Ectodermal cell (in vitro differentiated cells): ENCODE data around the gene GOLGA1. TPM values are rescaled to one million over a fixed set of nuclear protein-coding genes. Genes with fewer than 3 reads are reported as not detected.
A peak's percentile ranks its signal among the peaks of the same experiment; 100 is the strongest.
"Not testable (repeated sequence)": the region's sequence is repeated elsewhere in the genome, so short reads cannot be mapped to it uniquely, and the experiment has no call there.

Experiments used
- H3K27ac ChIP-seq: 2 replicates; pipeline ENCODE4 v1.7.0; 2013; ENCODE audit warnings: mild to moderate bottlenecking, low read depth, low read length; ENCODE audit not compliant: insufficient read depth, poor library complexity, severe bottlenecking
- H3K27me3 ChIP-seq: 2 replicates; pipeline ENCODE4 v1.7.0; 2013; ENCODE audit warnings: mild to moderate bottlenecking, low read length; ENCODE audit not compliant: insufficient read depth, control insufficient read depth, poor library complexity, severe bottlenecking
- H3K36me3 ChIP-seq: one replicate; pipeline ENCODE4 v1.7.0; 2013; ENCODE audit warnings: low read length; ENCODE audit not compliant: control insufficient read depth, insufficient read depth
- H3K4me1 ChIP-seq: one replicate; pipeline ENCODE4 v1.7.0; 2013; ENCODE audit warnings: low read length; ENCODE audit not compliant: control insufficient read depth, insufficient read depth
- H3K4me3 ChIP-seq: 2 replicates; pipeline ENCODE4 v1.7.0; 2013; ENCODE audit warnings: low read depth, low read length, control low read depth; ENCODE audit not compliant: insufficient read depth
- H3K9me3 ChIP-seq: 2 replicates; pipeline ENCODE4 v1.7.0; 2013; ENCODE audit warnings: mild to moderate bottlenecking, low read length, moderate library complexity; ENCODE audit not compliant: control insufficient read depth
- WGBS, 2 experiments: methylation state at CpG; one replicate each; pipeline ENCODE4 v1.1.7; 2013; ENCODE audit warnings: missing lambda C conversion rate in 2 of 2; 5-methylcytosine and 5-hydroxymethylcytosine counted together
- polyA plus RNA-seq, 4 experiments: library from polyadenylated mRNA; stranded (reverse); fragments of 50-300 nt; gene quantifications; one replicate each; pipeline ENCODE4 v1.2.3, GENCODE V29; 2013

GOLGA1 gene, protein sequence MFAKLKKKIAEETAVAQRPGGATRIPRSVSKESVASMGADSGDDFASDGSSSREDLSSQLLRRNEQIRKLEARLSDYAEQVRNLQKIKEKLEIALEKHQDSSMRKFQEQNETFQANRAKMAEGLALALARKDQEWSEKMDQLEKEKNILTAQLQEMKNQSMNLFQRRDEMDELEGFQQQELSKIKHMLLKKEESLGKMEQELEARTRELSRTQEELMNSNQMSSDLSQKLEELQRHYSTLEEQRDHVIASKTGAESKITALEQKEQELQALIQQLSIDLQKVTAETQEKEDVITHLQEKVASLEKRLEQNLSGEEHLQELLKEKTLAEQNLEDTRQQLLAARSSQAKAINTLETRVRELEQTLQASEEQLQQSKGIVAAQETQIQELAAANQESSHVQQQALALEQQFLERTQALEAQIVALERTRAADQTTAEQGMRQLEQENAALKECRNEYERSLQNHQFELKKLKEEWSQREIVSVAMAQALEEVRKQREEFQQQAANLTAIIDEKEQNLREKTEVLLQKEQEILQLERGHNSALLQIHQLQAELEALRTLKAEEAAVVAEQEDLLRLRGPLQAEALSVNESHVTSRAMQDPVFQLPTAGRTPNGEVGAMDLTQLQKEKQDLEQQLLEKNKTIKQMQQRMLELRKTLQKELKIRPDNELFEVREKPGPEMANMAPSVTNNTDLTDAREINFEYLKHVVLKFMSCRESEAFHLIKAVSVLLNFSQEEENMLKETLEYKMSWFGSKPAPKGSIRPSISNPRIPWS
- polyA plus RNA-seq (2013, experiment 1 of 4) = 12.7 TPM
- polyA plus RNA-seq (2013, experiment 2 of 4) = 11.6 TPM
- 9.7 TPM for polyA plus RNA-seq (2013, experiment 3 of 4)
- 10.5 TPM for polyA plus RNA-seq (2013, experiment 4 of 4)

DNA sequence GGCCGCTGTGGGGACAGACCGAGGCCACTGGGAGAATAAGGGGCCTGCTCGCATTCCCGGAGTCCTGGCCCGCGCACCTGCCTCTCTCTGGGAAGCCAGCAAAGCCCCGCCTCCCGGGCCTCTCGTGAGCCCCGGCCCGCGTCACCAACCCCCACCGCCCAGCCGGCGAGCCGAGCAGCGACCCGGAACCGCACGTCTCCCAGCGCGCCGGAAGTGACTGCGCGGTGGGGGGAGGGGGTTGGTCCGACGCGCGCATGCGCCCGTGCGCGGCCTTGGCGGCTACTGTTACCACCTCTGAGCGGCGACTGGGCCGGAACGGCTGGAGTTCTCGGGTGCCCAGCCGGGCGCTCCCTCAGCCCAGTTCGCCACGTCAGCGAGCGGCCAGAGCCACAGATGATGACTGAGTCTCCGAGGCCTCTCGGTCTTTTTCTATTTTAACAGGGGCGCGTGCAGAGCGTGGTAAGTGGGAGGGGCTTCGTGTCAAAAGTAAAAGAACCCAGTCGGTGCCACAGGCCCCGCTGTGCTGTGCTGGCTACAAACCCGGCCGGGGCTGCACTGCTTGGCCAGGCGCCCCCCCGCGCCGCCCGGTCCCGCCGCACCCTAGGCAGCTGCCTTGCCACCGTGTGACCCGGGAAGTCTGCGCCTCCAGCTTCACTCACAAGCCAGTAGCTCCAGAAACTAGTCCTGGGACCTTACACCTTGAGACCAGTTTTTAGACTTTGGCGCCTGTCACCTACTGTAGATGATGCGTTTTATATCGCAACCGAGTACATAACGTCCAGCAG, at the start of gene GOLGA1:
Gene GOLGA1 (minus strand): TSS at position 190 of the 785 bp plus-strand sequence. CDS start 2,372 bp downstream, outside the sequence.
- H3K4me3 ChIP-seq = peak within 1 kb of the TSS; percentile 92
- no peaks in the 10 kb centered on the region for H3K4me1 ChIP-seq
- H3K9me3 ChIP-seq = no peaks in the 10 kb centered on the region
- no peaks in the 10 kb centered on the region for H3K27me3 ChIP-seq
- peak within 1 kb of the TSS; percentile 86 for H3K27ac ChIP-seq
- no peaks in the 10 kb centered on the region for H3K36me3 ChIP-seq
- 0% methylated on average over 70 of the region's 70 CpGs for WGBS, 2 experiments

DNA sequence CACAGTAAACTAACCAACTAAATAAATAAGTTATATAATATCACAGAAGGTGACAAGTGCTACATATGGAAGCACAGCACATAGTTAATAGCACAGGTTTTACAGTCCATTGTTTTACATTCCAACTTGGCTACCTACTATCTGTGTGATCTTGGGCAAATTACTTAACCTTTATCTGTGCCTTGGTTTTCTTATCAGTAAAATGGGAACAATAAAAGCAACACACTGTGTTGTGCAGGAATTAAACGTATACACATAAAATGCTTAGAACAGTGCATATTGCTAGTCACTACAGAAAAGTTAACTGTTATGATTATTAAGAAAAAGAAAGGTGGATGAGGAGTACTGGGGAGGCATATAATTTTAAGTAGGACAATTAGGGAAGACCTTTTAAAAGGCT, 42.8 kb upstream of the GOLGA1 start:
- 100% methylated on average over 1 of the region's 1 CpG for WGBS, 2 experiments
- Histone ChIP-seq H3K36me3 (peaks cover 3% of the 10 kb centered on the region), H3K27me3 (no peaks in the 10 kb centered on the region), H3K9me3 (no peaks in the 10 kb centered on the region), H3K4me3 (no peak overlapping the region), H3K27ac (no peak overlapping the region), H3K4me1 (no peaks in the 10 kb centered on the region)

DNA sequence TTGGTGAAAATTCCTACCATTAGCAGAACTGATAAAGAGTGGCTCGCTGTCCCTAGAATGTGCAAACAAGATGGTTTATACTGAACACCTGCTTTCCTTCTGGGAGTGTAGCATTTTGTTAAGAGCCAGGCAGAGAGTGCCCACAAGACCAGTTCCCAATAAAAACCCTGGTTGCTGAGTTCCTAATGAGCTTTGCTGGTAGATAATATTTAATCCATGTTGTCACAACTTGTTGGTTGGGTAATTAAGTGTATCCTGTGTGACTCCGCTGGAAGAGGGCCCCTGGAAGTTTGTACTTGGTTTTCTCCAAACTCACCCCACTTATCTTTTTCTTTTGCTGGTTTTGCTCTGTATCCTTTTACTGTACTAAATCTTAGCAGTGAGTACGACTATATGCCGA, 39.5 kb upstream of the GOLGA1 start:
- Histone ChIP-seq H3K9me3 (no peaks in the 10 kb centered on the region), H3K36me3 (no peaks in the 10 kb centered on the region), H3K27me3 (no peaks in the 10 kb centered on the region), H3K27ac (no peak overlapping the region), H3K4me3 (no peak overlapping the region), H3K4me1 (no peaks in the 10 kb centered on the region)
- 84 to 97% methylated on average over 4 of the region's 4 CpGs for whole genome bisulfite sequencing, 2 experiments

DNA sequence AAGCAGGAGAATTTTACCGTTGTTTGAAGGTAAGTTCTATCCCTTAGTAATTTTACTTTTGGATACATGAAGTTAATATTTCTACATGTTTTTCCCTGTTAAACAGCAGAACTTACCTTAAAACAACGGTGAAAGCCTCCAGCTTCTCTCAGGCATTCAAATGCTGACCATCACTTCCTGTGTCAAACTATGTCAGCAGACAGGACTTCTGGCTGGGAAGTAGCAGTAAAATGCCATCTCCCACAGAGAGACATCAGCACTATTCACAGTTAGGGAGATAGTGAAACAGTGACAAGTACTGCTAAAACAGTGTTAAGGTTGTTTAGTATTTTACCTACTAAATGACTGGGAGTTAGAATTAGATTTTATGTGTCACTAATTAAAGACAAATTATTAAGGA, 34.2 kb upstream of the GOLGA1 start:
- WGBS, 2 experiments = 45 to 81% methylated on average over 1 to 2 of the region's 2 CpGs
- H3K27ac ChIP-seq = no peak overlapping the region
- peaks cover 5% of the 10 kb centered on the region for H3K36me3 ChIP-seq
- no peaks in the 10 kb centered on the region for H3K9me3 ChIP-seq
- H3K4me3 ChIP-seq = no peak overlapping the region
- H3K4me1 ChIP-seq = no peaks in the 10 kb centered on the region
- no peaks in the 10 kb centered on the region for H3K27me3 ChIP-seq

DNA sequence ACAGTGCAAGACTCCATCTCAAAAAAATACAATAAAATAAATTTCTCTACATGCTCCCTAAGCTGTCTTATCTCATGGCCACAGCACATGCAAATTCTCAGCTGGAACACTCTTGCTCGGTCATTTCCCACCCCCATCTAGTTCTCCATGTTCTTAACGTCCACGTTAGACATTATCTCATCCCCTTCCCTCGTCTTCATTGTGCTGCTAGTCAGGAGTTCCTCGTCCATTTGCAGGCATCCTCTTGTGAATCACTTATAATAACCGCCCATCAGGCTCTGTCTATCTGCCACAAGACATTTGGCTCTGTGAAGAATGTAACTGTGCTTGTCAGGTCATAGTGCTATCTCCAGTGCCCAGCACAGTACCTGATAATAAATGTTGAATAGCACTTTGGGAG, 32.9 kb upstream of the GOLGA1 start:
- H3K4me3 ChIP-seq = no peak overlapping the region
- H3K36me3 ChIP-seq = peaks cover 5% of the 10 kb centered on the region
- H3K27ac ChIP-seq = no peak overlapping the region
- no peaks in the 10 kb centered on the region for H3K27me3 ChIP-seq
- no peaks in the 10 kb centered on the region for H3K4me1 ChIP-seq
- 96 to 97% methylated on average over 6 of the region's 6 CpGs for WGBS, 2 experiments
- no peaks in the 10 kb centered on the region for H3K9me3 ChIP-seq

DNA sequence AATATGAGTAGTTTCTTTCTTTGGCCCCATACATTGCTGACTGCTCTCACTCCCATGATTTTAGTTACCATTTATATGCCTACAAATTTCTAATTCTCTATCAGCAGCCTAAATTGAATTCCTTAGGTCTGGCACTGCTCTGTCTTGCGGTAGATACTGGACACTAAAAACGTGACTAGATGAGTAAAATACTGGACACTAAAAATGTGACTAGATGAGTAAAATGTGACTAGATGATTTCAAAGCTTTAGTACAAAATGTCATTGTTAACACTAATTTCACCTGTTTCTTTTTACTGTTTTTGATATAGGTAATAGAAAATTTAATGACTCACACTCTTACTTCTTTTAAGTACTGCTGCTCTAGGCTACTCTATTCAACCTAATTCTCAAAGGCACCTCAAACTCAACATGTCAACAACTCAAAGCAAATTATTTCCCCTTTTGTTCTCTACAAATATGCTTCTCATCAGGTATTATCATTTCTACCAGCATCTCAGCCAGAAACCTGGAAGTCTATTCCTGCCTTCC, 31.4 kb upstream of the GOLGA1 start:
- WGBS, 2 experiments = 93 to 100% methylated on average over 2 of the region's 2 CpGs
- Histone ChIP-seq H3K4me1 (no peaks in the 10 kb centered on the region), H3K9me3 (no peaks in the 10 kb centered on the region), H3K36me3 (peaks cover 5% of the 10 kb centered on the region), H3K4me3 (no peak overlapping the region), H3K27me3 (no peaks in the 10 kb centered on the region), H3K27ac (no peak overlapping the region)

DNA sequence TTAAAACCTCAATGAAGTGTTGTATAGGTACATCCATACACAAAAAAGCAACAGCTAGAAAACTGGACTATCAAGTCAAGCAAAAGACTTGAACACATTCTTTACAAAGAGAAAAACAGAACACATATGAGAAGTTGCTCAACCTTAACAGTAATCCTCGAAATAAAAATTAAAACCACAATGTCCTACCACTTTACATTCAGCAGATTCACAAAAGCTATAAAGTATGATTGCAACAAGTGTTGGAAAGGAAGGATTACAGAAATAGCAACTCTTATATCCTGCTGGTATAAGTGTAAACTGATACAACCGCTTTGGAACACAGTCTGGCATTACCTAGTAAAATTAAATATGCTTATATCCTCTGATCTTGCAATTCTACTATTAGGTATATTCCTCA, 28.5 kb upstream of the GOLGA1 start:
- no peaks in the 10 kb centered on the region for H3K4me1 ChIP-seq
- no peak overlapping the region for H3K4me3 ChIP-seq
- 93 to 100% methylated on average over 1 to 2 of the region's 2 CpGs for WGBS, 2 experiments
- no peak overlapping the region for H3K27ac ChIP-seq
- H3K36me3 ChIP-seq = peaks cover 4% of the 10 kb centered on the region
- H3K27me3 ChIP-seq = no peaks in the 10 kb centered on the region
- no peaks in the 10 kb centered on the region for H3K9me3 ChIP-seq

DNA sequence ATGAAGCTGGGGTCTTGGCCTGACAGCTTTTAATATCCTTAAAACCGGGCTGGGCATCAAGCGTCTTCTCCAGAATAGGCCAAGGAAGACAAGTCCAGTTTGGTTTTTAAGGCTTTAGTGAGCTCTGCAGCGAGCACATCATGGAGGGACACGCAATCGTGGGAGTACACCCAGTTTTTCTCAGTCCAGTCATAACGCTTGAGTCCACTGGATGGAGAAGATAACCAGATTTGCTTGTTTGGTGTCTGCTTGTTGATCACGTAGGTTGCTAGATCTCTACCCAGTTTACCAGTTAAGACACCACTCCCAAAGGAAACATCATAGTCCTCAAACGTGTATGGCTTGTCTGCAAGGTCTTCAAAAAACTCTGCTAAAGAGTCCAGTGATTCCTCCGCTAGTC, 27.4 kb upstream of the GOLGA1 start:
- WGBS, 2 experiments = 96 to 97% methylated on average over 9 of the region's 9 CpGs
- no peaks in the 10 kb centered on the region for H3K9me3 ChIP-seq
- no peaks in the 10 kb centered on the region for H3K4me1 ChIP-seq
- no peak overlapping the region for H3K27ac ChIP-seq
- H3K4me3 ChIP-seq = no peak overlapping the region
- H3K27me3 ChIP-seq = no peaks in the 10 kb centered on the region
- no peaks in the 10 kb centered on the region for H3K36me3 ChIP-seq

DNA sequence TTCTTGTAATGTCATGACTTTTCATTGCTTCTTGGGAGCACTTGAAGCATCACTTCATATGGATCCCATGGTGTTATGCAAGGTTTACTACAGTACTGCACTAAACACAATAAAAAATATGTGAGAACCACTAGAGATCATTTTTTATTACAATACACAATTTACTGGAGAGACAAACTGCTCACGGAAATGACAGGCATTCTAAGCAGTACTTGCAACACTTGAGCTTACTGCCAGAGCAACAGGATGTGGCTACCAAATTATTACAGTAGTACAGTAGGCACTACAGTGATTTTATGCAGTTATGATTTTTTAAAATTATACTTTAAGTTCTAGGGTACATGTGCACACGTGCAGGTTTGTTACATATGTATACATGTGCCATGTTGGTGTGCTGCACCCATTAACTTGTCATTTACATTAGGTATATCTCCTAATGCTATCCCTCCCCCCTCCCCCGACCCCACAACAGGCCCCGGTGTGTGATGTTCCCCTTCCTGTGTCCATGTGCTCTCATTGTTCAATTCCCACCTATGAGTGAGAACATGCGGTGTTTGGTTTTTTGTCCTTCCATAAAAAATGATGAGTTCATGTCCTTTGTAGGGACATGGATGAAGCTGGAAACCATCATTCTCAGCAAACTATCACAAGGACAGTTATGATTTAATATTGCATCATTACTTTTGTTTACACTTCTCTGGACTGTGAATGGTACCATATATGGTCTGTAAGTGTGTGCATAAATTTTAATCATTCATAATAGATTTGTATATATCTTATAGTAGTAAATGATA, 25.1 kb upstream of the GOLGA1 start:
- H3K27ac ChIP-seq, H3K36me3 ChIP-seq, H3K4me1 ChIP-seq, H3K27me3 ChIP-seq, H3K4me3 ChIP-seq, H3K9me3 ChIP-seq: not testable (repeated sequence)
- 96 to 100% methylated on average over 3 to 5 of the region's 5 CpGs for WGBS, 2 experiments
